NCI-H748 (cell line): Measurements from ENCODE around the gene PTPRN2.
"Not testable (repeated sequence)": the region's sequence is repeated elsewhere in the genome, so short reads cannot be mapped to it uniquely, and the experiment has no call there.

Source experiments
- DNase-seq: peaks from one replicate; lab custom pipeline; 2025; ENCODE audit not compliant: unreplicated experiment; lab: John Stamatoyannopoulos, UW

PTPRN2 gene

GRCh38 chr7:158206341-158206740, 381.3 kb downstream of the PTPRN2 start:
- no peak for DNase-seq

- no peak for DNase-seq
Measured at GRCh38 chr7:158204453-158204852, 383.2 kb downstream of the PTPRN2 start.

GRCh38 chr7:158203948-158204347, 383.7 kb downstream of the PTPRN2 start:
- DNase-seq, result not testable (repeated sequence)

- no peak for DNase-seq
Measured at GRCh38 chr7:158194365-158194900, 393.2 kb downstream of the PTPRN2 start.

- no peak for DNase-seq
Measured at GRCh38 chr7:158193446-158193845, 394.2 kb downstream of the PTPRN2 start.

- DNase-seq, result no peak
Measured at GRCh38 chr7:158192956-158193355, 394.7 kb downstream of the PTPRN2 start.

GRCh38 chr7:158192184-158192835, 395.3 kb downstream of the PTPRN2 start:
- DNase-seq, result no peak

GRCh38 chr7:158191671-158192070, 396.0 kb downstream of the PTPRN2 start:
- DNase-seq, result no peak

- no peak for DNase-seq
Measured at GRCh38 chr7:158190756-158191155, 396.9 kb downstream of the PTPRN2 start.

GRCh38 chr7:158188676-158189075, 398.9 kb downstream of the PTPRN2 start:
- DNase-seq, result no peak

GRCh38 chr7:158187694-158187994, 400.0 kb downstream of the PTPRN2 start:
- no peak for DNase-seq

- DNase-seq, result peak; percentile 74
Measured at GRCh38 chr7:158186864-158187693, 400.5 kb downstream of the PTPRN2 start.

- DNase-seq, result no peak
Measured at GRCh38 chr7:158186406-158186805, 401.2 kb downstream of the PTPRN2 start.

- no peak for DNase-seq
Measured at GRCh38 chr7:158185653-158186052, 402.0 kb downstream of the PTPRN2 start.

GRCh38 chr7:158183431-158183830, 404.2 kb downstream of the PTPRN2 start:
- no peak for DNase-seq

GRCh38 chr7:158176561-158177173, 411.0 kb downstream of the PTPRN2 start:
- no peak for DNase-seq

GRCh38 chr7:158175779-158176178, 411.8 kb downstream of the PTPRN2 start:
- DNase-seq, result no peak

- DNase-seq, result no peak
Measured at GRCh38 chr7:158174947-158175346, 412.7 kb downstream of the PTPRN2 start.

- no peak for DNase-seq
Measured at GRCh38 chr7:158167373-158167772, 420.2 kb downstream of the PTPRN2 start.

GRCh38 chr7:158166386-158167340, 421.0 kb downstream of the PTPRN2 start:
- DNase-seq, result no peak

GRCh38 chr7:158165711-158166110, 421.9 kb downstream of the PTPRN2 start:
- DNase-seq, result no peak
